Measurements from ENCODE around the gene NSF.
"Not testable (repeated sequence)": the region's sequence is repeated elsewhere in the genome, so short reads cannot be mapped to it uniquely, and the experiment has no call there.

Gene NSF

GRCh38 chr17:46756081-46756735, 165.7 kb downstream of the NSF start:
- DNase-seq (ENCODE audit: low read depth in 2 of 3, low spot score in 1 of 3): no peak

GRCh38 chr17:46756861-46757260, 166.4 kb downstream of the NSF start:
- no peak for DNase-seq (ENCODE audit: low read depth in 2 of 3, low spot score in 1 of 3)

GRCh38 chr17:46757588-46757987, 167.1 kb downstream of the NSF start:
- not testable (repeated sequence) for DNase-seq (ENCODE audit: low read depth in 2 of 3, low spot score in 1 of 3)

- DNase-seq (ENCODE audit: low read depth in 2 of 3, low spot score in 1 of 3): no peak
These were observed 168.1 kb downstream of the NSF start for GRCh38 chr17:46758614-46759013.

GRCh38 chr17:46759141-46759540, 168.7 kb downstream of the NSF start:
- no peak for DNase-seq (ENCODE audit: low read depth in 2 of 3, low spot score in 1 of 3)

- DNase-seq (ENCODE audit: low read depth in 2 of 3, low spot score in 1 of 3): no peak
These were observed 172.9 kb downstream of the NSF start for GRCh38 chr17:46763416-46763815.

GRCh38 chr17:46764000-46764708, 173.7 kb downstream of the NSF start:
- no peak for DNase-seq (ENCODE audit: low read depth in 2 of 3, low spot score in 1 of 3)

GRCh38 chr17:46764709-46765401, 174.4 kb downstream of the NSF start:
- no peak for DNase-seq (ENCODE audit: low read depth in 2 of 3, low spot score in 1 of 3)

- DNase-seq (ENCODE audit: low read depth in 2 of 3, low spot score in 1 of 3): no peak
These were observed 175.0 kb downstream of the NSF start for GRCh38 chr17:46765453-46765852.

GRCh38 chr17:46766493-46767491, 176.3 kb downstream of the NSF start:
- DNase-seq (ENCODE audit: low read depth in 2 of 3, low spot score in 1 of 3): no peak

- no peak for DNase-seq (ENCODE audit: low read depth in 2 of 3, low spot score in 1 of 3)
These were observed 178.0 kb downstream of the NSF start for GRCh38 chr17:46768540-46768870.

- not testable (repeated sequence) for DNase-seq (ENCODE audit: low read depth in 2 of 3, low spot score in 1 of 3)
These were observed 178.4 kb downstream of the NSF start for GRCh38 chr17:46768896-46769295.

- DNase-seq (ENCODE audit: low read depth in 2 of 3, low spot score in 1 of 3): no peak
These were observed 179.3 kb downstream of the NSF start for GRCh38 chr17:46769531-46770438.

GRCh38 chr17:46770439-46770817, 180.0 kb downstream of the NSF start:
- no peak for DNase-seq (ENCODE audit: low read depth in 2 of 3, low spot score in 1 of 3)

GRCh38 chr17:46770818-46771560, 180.5 kb downstream of the NSF start:
- DNase-seq (ENCODE audit: low read depth in 2 of 3, low spot score in 1 of 3): no peak

GRCh38 chr17:46771561-46772474, 181.3 kb downstream of the NSF start:
- DNase-seq (ENCODE audit: low read depth in 2 of 3, low spot score in 1 of 3): no peak

GRCh38 chr17:46772475-46773220, 182.2 kb downstream of the NSF start:
- DNase-seq (ENCODE audit: low read depth in 2 of 3, low spot score in 1 of 3): no peak

- no peak for DNase-seq (ENCODE audit: low read depth in 2 of 3, low spot score in 1 of 3)
These were observed 182.7 kb downstream of the NSF start for GRCh38 chr17:46773221-46773605.

All from stimulated activated CD4-positive, alpha-beta T cell treated with anti-CD3 and anti-CD28 coated beads, Interleukin-12 subunit alpha, Interleukin-12 subunit beta, amount 100 ng/mL, for 48 hours (primary cell).